HCT116 (cell line): ENCODE measurements around the gene SNRPA1. TPM values are rescaled to one million over a fixed set of nuclear protein-coding genes. Genes with fewer than 3 reads are reported as not detected.

Experiments used
- ATAC-seq: fragments of 200-7000 bp; cut with Tn5 transposase; 2 replicates; pipeline ENCODE4 v1.9.1; 2020; ENCODE audit warnings: mild to moderate bottlenecking, moderate library complexity
- BruUV-seq: library from RNA; stranded (reverse); fragments of 400-500 nt; replicated peaks from 2 replicates; lab custom pipeline; 2021; lab: Mats Ljungman, UMichigan
- CTCF ChIA-PET: fragments of 300-600 bp; sonication (Branson Sonifier 250); formaldehyde crosslinking; loops from one replicate; lab custom pipeline; 2021; ENCODE audit warnings: antibody characterized with exemption; lab: Charles Lee
- POLR2A ChIA-PET: fragments of 300-600, 350-600 bp; sonication (Branson Sonifier 250); formaldehyde crosslinking; loops from one replicate; lab custom pipeline; 2021; ENCODE audit warnings: antibody characterized with exemption; lab: Charles Lee
- RAD21 ChIA-PET, 2 experiments: fragments of 300-600 bp; sonication (Branson Sonifier 250); formaldehyde crosslinking; loops; one replicate each; lab custom pipeline; 2023; ENCODE audit warnings: low total read pairs in 2 of 2; ENCODE audit not compliant: uncharacterized antibody in 2 of 2, unreplicated experiment in 2 of 2, low non-redundant PET in 1 of 2; lab: Charles Lee
- DNase-seq: peaks from one replicate; pipeline ENCODE4 v3.0.0-alpha.2; 2010; ENCODE audit warnings: low read depth, low spot score
- H2AFZ ChIP-seq: fragments of 200-600 bp; shearing (Covaris generic), sonication (generic); 2 replicates; pipeline ENCODE4 v1.6.1; 2017; ENCODE audit warnings: low read depth, mixed run types, mixed read lengths, antibody characterized with exemption, low read length; ENCODE audit not compliant: poor library complexity, severe bottlenecking
- H3K27ac ChIP-seq: 2 replicates; pipeline ENCODE4 v1.5.1; 2012; ENCODE audit warnings: low read depth, low read length
- H3K27me3 ChIP-seq: fragments of 200-600 bp; sonication (generic); 2 replicates; pipeline ENCODE4 v1.6.1; 2016; ENCODE audit warnings: mixed run types, low read length, mixed read lengths; ENCODE audit not compliant: insufficient read depth
- H3K36me3 ChIP-seq, 2 experiments: fragments of 200-500 bp in 1 of 2; fragments of 200-600 bp in 1 of 2; sonication (Bioruptor generic) in 1 of 2; sonication (generic) in 1 of 2; 2 replicates each; pipeline versions ENCODE4 v1.5.1 to v1.6.1; 2014 to 2016; ENCODE audit warnings: low read length in 2 of 2, inconsistent platforms in 1 of 2, mixed read lengths in 1 of 2, mixed run types in 1 of 2; ENCODE audit not compliant: insufficient read depth in 2 of 2, control insufficient read depth in 1 of 2
- H3K4me1 ChIP-seq, 2 experiments: fragments of 200-600 bp in 1 of 2; sonication (generic) in 1 of 2; 2 replicates each; pipeline versions ENCODE4 v1.5.1 to v1.6.1; 2012 to 2017; ENCODE audit warnings: low read length in 2 of 2, inconsistent platforms in 1 of 2, mild to moderate bottlenecking in 1 of 2, mixed read lengths in 1 of 2, mixed run types in 1 of 2, moderate library complexity in 1 of 2; ENCODE audit not compliant: insufficient read depth in 2 of 2, control insufficient read depth in 1 of 2
- H3K4me2 ChIP-seq: fragments of 200-600 bp; sonication (generic); 2 replicates; pipeline ENCODE4 v1.6.1; 2017; ENCODE audit warnings: mixed run types, low read length, mixed read lengths
- H3K4me3 ChIP-seq, 2 experiments: fragments of 200-600 bp in 1 of 2; sonication (generic) in 1 of 2; replicated peaks in 1 of 2; 2 replicates each; pipeline ENCODE4 v1.5.1; 2011 to 2016; ENCODE audit warnings: low read length in 2 of 2, control low read depth in 1 of 2, low read depth in 1 of 2, mild to moderate bottlenecking in 1 of 2, mixed read lengths in 1 of 2, mixed run types in 1 of 2
- H3K79me2 ChIP-seq: fragments of 200-600 bp; sonication (generic); 2 replicates; pipeline ENCODE4 v1.6.1; 2017; ENCODE audit warnings: mild to moderate bottlenecking, mixed run types, low read length, moderate library complexity, mixed read lengths; ENCODE audit not compliant: insufficient read depth
- H3K9ac ChIP-seq: fragments of 200-600 bp; sonication (generic); 2 replicates; pipeline ENCODE4 v1.6.1; 2016; ENCODE audit warnings: low read length, mixed read lengths
- H3K9me2 ChIP-seq: fragments of 200-600 bp; sonication (generic), shearing (Covaris generic); 2 replicates; pipeline ENCODE4 v1.6.1; 2017; ENCODE audit warnings: mixed run types, mild to moderate bottlenecking, moderate library complexity; ENCODE audit not compliant: insufficient read depth
- H3K9me3 ChIP-seq, 2 experiments: fragments of 200-500 bp in 1 of 2; fragments of 200-600 bp in 1 of 2; sonication (Bioruptor generic) in 1 of 2; sonication (generic) in 1 of 2; 2 replicates each; pipeline ENCODE4 v1.6.1; 2014 to 2017; ENCODE audit warnings: low read length in 2 of 2, mixed read lengths in 2 of 2, inconsistent platforms in 1 of 2, low read depth in 1 of 2, mild to moderate bottlenecking in 1 of 2, mixed run types in 1 of 2, moderate library complexity in 1 of 2; ENCODE audit not compliant: control insufficient read depth in 1 of 2, insufficient read depth in 1 of 2
- H4K20me1 ChIP-seq: fragments of 200-600 bp; sonication (generic), shearing (Covaris generic); 2 replicates; pipeline ENCODE4 v1.6.1; 2017; ENCODE audit warnings: mixed run types, mild to moderate bottlenecking, moderate library complexity; ENCODE audit not compliant: insufficient read depth
- CBX3 ChIP-seq: IDR thresholded peaks from 2 replicates; pipeline ENCODE4 v1.6.1; 2012; ENCODE audit warnings: low read depth
- CEBPB ChIP-seq: IDR thresholded peaks from 2 replicates; pipeline ENCODE4 v1.6.1; 2012; ENCODE audit warnings: low read depth
- CTCF ChIP-seq, 3 experiments: fragments of 200-600 bp in 1 of 3; sonication (generic) in 1 of 3; IDR thresholded peaks in 2 of 3; conservative IDR thresholded peaks in 1 of 3; 2 replicates each; pipeline ENCODE4 v1.5.1; 2012 to 2017; ENCODE audit warnings: low read depth in 2 of 3, low read length in 2 of 3, antibody characterized with exemption in 1 of 3, borderline replicate concordance in 1 of 3, control low read depth in 1 of 3, mild to moderate bottlenecking in 1 of 3, mixed read lengths in 1 of 3, mixed run types in 1 of 3, moderate library complexity in 1 of 3; ENCODE audit not compliant: insufficient read depth in 1 of 3
- ELF1 ChIP-seq: IDR thresholded peaks from 2 replicates; pipeline ENCODE4 v1.6.1; 2012; ENCODE audit warnings: low read depth, borderline replicate concordance
- EZH2 ChIP-seq: fragments of 200-600 bp; sonication (generic); IDR thresholded peaks from 2 replicates; pipeline ENCODE4 v1.6.1; 2017; ENCODE audit warnings: antibody characterized with exemption, mixed run types
- EZH2phosphoT487 ChIP-seq: fragments of 200-600 bp; IDR thresholded peaks from 2 replicates; pipeline ENCODE4 v1.6.1; 2018; ENCODE audit warnings: antibody characterized with exemption, borderline replicate concordance
- FOSL1 ChIP-seq: IDR thresholded peaks from 2 replicates; pipeline ENCODE4 v1.6.1; 2012; ENCODE audit warnings: low read depth
- MAX ChIP-seq: IDR thresholded peaks from 2 replicates; pipeline ENCODE4 v1.6.1; 2012
- POLR2A ChIP-seq: IDR thresholded peaks from 2 replicates; pipeline ENCODE4 v1.7.0; 2011; ENCODE audit warnings: borderline replicate concordance; ENCODE audit not compliant: insufficient read depth, insufficient read length; ENCODE audit errors: extremely low read depth
- RAD21 ChIP-seq: IDR thresholded peaks from 2 replicates; pipeline ENCODE4 v1.6.1; 2012; ENCODE audit warnings: low read depth, mild to moderate bottlenecking
- REST ChIP-seq: IDR thresholded peaks from 2 replicates; pipeline ENCODE4 v1.6.1; 2012; ENCODE audit warnings: low read depth
- SIN3A ChIP-seq: IDR thresholded peaks from 2 replicates; pipeline ENCODE4 v1.6.1; 2012; ENCODE audit warnings: low read depth
- SRF ChIP-seq: IDR thresholded peaks from 2 replicates; pipeline ENCODE4 v1.6.1; 2012; ENCODE audit warnings: low read depth
- YY1 ChIP-seq: IDR thresholded peaks from 2 replicates; pipeline ENCODE4 v1.6.1; 2011; ENCODE audit warnings: low read length, low read depth, moderate library complexity, mild to moderate bottlenecking; ENCODE audit not compliant: insufficient replicate concordance; ENCODE audit errors: extremely low read depth
- ZNF274 ChIP-seq: fragments of 200-500 bp; sonication (Bioruptor generic); IDR thresholded peaks from 2 replicates; pipeline ENCODE4 v1.6.1; 2014; ENCODE audit warnings: mild to moderate bottlenecking, low read depth, low read length, inconsistent platforms
- intact Hi-C: fragments of 100-400 bp; cut with micrococcal nuclease; formaldehyde crosslinking; loops from 2 replicates; pipeline ENCODE4 v1.10.0; 2022
- total RNA-seq: library from RNA; stranded (reverse); gene quantifications from one replicate; pipeline ENCODE4 v1.2.1, GENCODE V29; 2021; ENCODE audit not compliant: unreplicated experiment
- TF ChIP-seq, protein P1 (sequence below): IDR thresholded peaks from 2 replicates; pipeline ENCODE4 v1.6.1; 2011; ENCODE audit warnings: mild to moderate bottlenecking, low read length, moderate library complexity; ENCODE audit not compliant: insufficient replicate concordance; ENCODE audit errors: extremely low read depth

The SNRPA1 gene
- total RNA-seq, 1 experiment from 2014 or later: 104 TPM

GRCh38 chr15:101283931-101284330 is 11.1 kb downstream of the SNRPA1 start:
- Histone ChIP-seq H2AFZ (no peak overlapping the region), H3K79me2 (peaks cover 56% of the 10 kb centered on the region), H3K4me3 (no peak overlapping the region), H3K36me3 (peaks cover 62 to 67% of the 10 kb centered on the region in 2 experiments; a peak in 3 of 4 replicates), H3K9me2 (no peaks in the 10 kb centered on the region), H4K20me1 (peaks cover 17% of the 10 kb centered on the region; the same call in 1 of the 2 replicates), H3K9me3 (no peaks in the 10 kb centered on the region), H3K9ac (no peak overlapping the region), H3K27me3 (no peaks in the 10 kb centered on the region), H3K4me1 (no peaks in the 10 kb centered on the region; a peak in 1 of 4 replicates), H3K4me2 (no peak overlapping the region), H3K27ac (no peak overlapping the region)
- RAD21 ChIA-PET: no interaction called here
- DNase-seq (no peak), ATAC-seq (no peak)
- TF ChIP-seq, protein P1, sequence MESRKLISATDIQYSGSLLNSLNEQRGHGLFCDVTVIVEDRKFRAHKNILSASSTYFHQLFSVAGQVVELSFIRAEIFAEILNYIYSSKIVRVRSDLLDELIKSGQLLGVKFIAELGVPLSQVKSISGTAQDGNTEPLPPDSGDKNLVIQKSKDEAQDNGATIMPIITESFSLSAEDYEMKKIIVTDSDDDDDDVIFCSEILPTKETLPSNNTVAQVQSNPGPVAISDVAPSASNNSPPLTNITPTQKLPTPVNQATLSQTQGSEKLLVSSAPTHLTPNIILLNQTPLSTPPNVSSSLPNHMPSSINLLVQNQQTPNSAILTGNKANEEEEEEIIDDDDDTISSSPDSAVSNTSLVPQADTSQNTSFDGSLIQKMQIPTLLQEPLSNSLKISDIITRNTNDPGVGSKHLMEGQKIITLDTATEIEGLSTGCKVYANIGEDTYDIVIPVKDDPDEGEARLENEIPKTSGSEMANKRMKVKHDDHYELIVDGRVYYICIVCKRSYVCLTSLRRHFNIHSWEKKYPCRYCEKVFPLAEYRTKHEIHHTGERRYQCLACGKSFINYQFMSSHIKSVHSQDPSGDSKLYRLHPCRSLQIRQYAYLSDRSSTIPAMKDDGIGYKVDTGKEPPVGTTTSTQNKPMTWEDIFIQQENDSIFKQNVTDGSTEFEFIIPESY: no peak
- TF ChIP-seq REST: no peak
- no peak for TF ChIP-seq RAD21
- no peak for TF ChIP-seq SRF
- no peak for TF ChIP-seq MAX
- no peak for TF ChIP-seq ELF1
- no peak for TF ChIP-seq CBX3
- no peak for TF ChIP-seq SIN3A
- no peak for TF ChIP-seq CTCF (IDR thresholded peaks at IDR 0.05 in 2 of 3, conservative IDR thresholded peaks at IDR 0.05 in 1 of 3; ENCODE audit: borderline replicate concordance in 1 of 3, insufficient read depth in 1 of 3, low read depth in 2 of 3, low read length in 2 of 3)
- TF ChIP-seq FOSL1: no peak
- no peak for TF ChIP-seq CEBPB
- TF ChIP-seq POLR2A: no peak
- TF ChIP-seq EZH2phosphoT487: no peak
- TF ChIP-seq EZH2: no peak
- no peak for TF ChIP-seq YY1
- TF ChIP-seq ZNF274: no peak
- CTCF ChIA-PET: no interaction called here
- POLR2A ChIA-PET: no interaction called here
- intact Hi-C loops: no loop called here
- BruUV-seq: no TSS peak
